BJ (cell line): Measurements from ENCODE around the gene ZNF81. TPM values are rescaled to one million over a fixed set of nuclear protein-coding genes. Genes with fewer than 3 reads are reported as not detected.
"Not testable (repeated sequence)": the region's sequence is repeated elsewhere in the genome, so short reads cannot be mapped to it uniquely, and the experiment has no call there.

Experiments
- CTCF ChIA-PET: fragments of 350-600 bp; formaldehyde crosslinking; extraction: SDS; loops from one replicate; lab custom pipeline; 2021; ENCODE audit warnings: antibody characterized with exemption, inconsistent platforms; lab: Yijun Ruan, JAX
- POLR2A ChIA-PET: fragments of 300-600 bp; sonication (Branson Sonifier 250); formaldehyde crosslinking; extraction: SDS; loops from one replicate; lab custom pipeline; 2021; ENCODE audit warnings: antibody characterized with exemption; lab: Charles Lee
- DNase-seq: peaks from one replicate; pipeline ENCODE4 v3.0.0-alpha.2; 2011; ENCODE audit warnings: low read depth
- H3K27me3 ChIP-seq: 2 replicates; pipeline ENCODE4 v1.6.0; 2011; ENCODE audit warnings: low read length; ENCODE audit not compliant: control insufficient read depth, insufficient read depth
- H3K36me3 ChIP-seq: 2 replicates; pipeline ENCODE4 v1.5.1; 2011; ENCODE audit warnings: low read length; ENCODE audit not compliant: control insufficient read depth, insufficient read depth
- H3K4me3 ChIP-seq: 2 replicates; pipeline ENCODE4 v1.5.1; 2011; ENCODE audit warnings: low read depth, mild to moderate bottlenecking, control low read depth, low read length
- CTCF ChIP-seq: IDR thresholded peaks from 2 replicates; pipeline ENCODE4 v1.5.1; 2011; ENCODE audit warnings: low read depth, mild to moderate bottlenecking, control low read depth, inconsistent platforms, low read length, moderate library complexity; ENCODE audit not compliant: insufficient read depth
- polyA plus RNA-seq: library from polyadenylated mRNA; depleted of rRNA; stranded (reverse); fragments of >200 nt; gene quantifications from 2 replicates; pipeline ENCODE4 v1.2.3, GENCODE V29; 2011

The ZNF81 gene
- polyA plus RNA-seq, 1 experiment: 2.6 TPM

DNA sequence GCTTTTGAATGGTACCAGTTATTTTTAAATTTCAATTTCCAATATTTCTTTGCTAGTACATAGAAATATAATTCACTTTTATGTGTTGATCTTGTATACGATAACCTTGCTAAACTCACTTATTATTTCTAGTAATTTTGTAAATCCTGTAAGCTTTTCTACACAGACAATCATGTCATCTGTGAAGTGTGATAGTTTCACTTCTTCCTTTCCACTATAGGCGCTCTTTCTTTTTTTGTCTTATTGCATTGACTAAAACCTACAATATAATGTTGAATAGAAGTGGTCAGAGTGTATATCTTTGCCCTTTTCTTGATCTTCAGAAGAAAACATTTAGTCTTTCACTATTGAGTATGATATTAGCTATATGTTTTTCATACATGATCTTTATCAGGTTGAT lies 90.5 kb downstream of the ZNF81 start:
- Histone ChIP-seq H3K27me3 (no peaks in the 10 kb centered on the region), H3K4me3 (no peak overlapping the region), H3K36me3 (no peaks in the 10 kb centered on the region)
- POLR2A ChIA-PET: no interaction called here
- no peak for TF ChIP-seq CTCF
- no peak for DNase-seq
- CTCF ChIA-PET: no interaction called here

DNA sequence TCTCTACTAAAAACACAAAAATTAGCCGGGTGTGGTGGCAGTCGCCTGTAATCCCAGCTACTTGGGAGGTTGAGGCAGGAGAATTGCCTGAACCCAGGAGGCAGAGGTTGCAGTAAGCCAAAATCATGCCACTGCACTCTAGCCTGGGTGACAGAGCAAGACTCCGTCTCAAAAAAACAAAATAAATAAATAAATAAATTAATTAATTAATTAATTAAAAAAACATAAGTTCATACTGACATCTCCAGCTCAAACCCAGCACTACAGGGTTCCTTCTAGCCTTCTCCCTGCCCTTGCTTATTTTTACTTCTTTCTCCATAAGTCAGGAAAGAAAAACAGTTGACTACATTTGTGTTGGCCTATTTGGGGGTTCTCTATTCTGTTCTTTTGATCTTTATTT lies 95.3 kb downstream of the ZNF81 start:
- POLR2A ChIA-PET, CTCF ChIA-PET, H3K36me3 ChIP-seq, H3K27me3 ChIP-seq, H3K4me3 ChIP-seq, DNase-seq: not testable (repeated sequence)

DNA sequence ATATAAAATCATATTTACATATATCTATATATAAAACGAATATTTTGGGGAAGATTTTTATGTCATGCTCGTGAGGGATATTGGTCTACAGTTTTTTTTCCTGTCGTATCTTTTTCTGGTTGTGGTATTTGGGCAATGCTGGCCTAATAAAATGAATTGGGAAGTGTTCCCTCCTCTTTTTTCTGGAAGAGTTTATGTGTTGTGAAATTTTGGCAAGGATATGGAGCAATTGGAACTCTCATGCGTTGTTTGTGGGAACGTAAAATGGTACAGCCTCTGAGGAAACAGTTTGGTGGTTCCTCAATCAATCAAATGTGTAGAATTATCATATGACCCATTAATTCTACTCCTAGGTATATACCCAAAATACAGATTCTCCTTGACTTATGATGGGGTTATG lies 97.2 kb downstream of the ZNF81 start:
- no peak overlapping the region for H3K4me3 ChIP-seq
- no peaks in the 10 kb centered on the region for H3K27me3 ChIP-seq
- POLR2A ChIA-PET: no interaction called here
- no peak for TF ChIP-seq CTCF
- CTCF ChIA-PET: no interaction called here
- no peaks in the 10 kb centered on the region for H3K36me3 ChIP-seq
- DNase-seq: no peak

- no peak for TF ChIP-seq CTCF
- no peak for DNase-seq
- no peaks in the 10 kb centered on the region for H3K36me3 ChIP-seq
- no peaks in the 10 kb centered on the region for H3K27me3 ChIP-seq
- POLR2A ChIA-PET: no interaction called here
- no peak overlapping the region for H3K4me3 ChIP-seq
- CTCF ChIA-PET: no interaction called here
These were observed 99.7 kb downstream of the ZNF81 start for GRCh38 chrX:47936224-47936939.

DNA sequence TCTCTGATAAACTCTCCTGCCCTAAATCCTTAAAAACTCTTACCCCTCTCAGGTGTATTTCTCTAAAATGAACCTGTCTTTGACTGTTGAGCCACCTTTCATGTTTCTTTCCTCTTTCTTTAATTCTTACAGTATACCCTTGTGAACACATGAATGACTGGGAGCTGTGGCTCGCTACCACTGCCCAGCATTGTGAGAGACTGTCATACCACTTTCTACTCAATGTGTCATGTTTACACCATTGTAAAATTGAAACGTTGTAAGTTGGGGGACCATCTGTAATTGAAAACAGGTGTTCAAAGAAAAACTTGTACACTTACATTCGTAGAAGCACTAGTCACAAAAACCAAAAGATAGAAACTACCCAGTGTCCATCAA lies 100.2 kb downstream of the ZNF81 start:
- no peak overlapping the region for H3K4me3 ChIP-seq
- no peak for TF ChIP-seq CTCF
- CTCF ChIA-PET: no interaction called here
- no peaks in the 10 kb centered on the region for H3K36me3 ChIP-seq
- DNase-seq: no peak
- H3K27me3 ChIP-seq: no peaks in the 10 kb centered on the region
- POLR2A ChIA-PET: no interaction called here

DNA sequence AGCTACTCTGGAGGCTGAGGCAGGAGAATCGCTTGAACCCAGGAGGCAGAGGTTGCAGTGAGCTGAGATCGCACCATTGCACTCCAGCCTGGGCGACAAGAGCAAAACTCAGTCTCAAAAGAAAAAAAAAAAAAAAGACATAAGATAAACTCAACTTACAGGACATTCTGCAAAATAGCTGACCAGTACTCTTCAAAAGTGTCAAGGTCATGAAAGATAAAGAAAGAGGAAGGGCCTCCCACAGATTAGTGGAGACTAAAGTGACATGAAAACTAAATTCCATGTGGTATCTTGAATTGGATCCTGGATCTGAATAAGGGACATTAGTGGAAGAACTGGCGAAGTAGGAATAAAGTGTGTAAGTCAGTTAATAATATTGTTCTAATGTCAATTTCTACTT lies 103.7 kb downstream of the ZNF81 start:
- no peak for DNase-seq
- CTCF ChIA-PET: no interaction called here
- no peak for TF ChIP-seq CTCF

More for the DNA sequence above, 103.7 kb downstream of the ZNF81 start:
- H3K4me3 ChIP-seq: no peak overlapping the region
- no peaks in the 10 kb centered on the region for H3K36me3 ChIP-seq
- POLR2A ChIA-PET: no interaction called here
- no peaks in the 10 kb centered on the region for H3K27me3 ChIP-seq
